Measurements from ENCODE around the gene STAG1.
"Not testable (repeated sequence)": the region's sequence is repeated elsewhere in the genome, so short reads cannot be mapped to it uniquely, and the experiment has no call there.

Gene STAG1

DNA sequence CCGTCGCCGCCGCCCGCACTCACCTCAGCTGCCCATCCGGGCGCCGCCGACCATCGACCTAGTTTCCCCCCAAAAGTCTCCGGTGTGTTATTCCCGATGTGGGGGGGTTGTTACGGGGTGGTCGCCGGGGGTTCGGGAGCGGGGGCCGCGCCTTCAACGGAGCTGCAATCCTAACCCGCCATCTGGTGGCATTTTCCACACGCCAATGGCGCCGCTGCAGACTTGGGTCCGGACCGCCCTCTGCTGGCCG lies at the start of gene STAG1:
Gene STAG1 (minus strand): TSS at position 207 of the 250 bp plus-strand sequence. CDS start 121,480 bp downstream, outside the sequence.
- peaks cover 23% of the 10 kb centered on the region for H3K79me2 ChIP-seq
- TF ChIP-seq, protein P1, sequence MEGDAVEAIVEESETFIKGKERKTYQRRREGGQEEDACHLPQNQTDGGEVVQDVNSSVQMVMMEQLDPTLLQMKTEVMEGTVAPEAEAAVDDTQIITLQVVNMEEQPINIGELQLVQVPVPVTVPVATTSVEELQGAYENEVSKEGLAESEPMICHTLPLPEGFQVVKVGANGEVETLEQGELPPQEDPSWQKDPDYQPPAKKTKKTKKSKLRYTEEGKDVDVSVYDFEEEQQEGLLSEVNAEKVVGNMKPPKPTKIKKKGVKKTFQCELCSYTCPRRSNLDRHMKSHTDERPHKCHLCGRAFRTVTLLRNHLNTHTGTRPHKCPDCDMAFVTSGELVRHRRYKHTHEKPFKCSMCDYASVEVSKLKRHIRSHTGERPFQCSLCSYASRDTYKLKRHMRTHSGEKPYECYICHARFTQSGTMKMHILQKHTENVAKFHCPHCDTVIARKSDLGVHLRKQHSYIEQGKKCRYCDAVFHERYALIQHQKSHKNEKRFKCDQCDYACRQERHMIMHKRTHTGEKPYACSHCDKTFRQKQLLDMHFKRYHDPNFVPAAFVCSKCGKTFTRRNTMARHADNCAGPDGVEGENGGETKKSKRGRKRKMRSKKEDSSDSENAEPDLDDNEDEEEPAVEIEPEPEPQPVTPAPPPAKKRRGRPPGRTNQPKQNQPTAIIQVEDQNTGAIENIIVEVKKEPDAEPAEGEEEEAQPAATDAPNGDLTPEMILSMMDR (IDR thresholded peaks at IDR 0.05), result peak; percentile 98
- H3K4me3 ChIP-seq (ENCODE audit: low read depth, low read length), result peak within 1 kb of the TSS; percentile 79
- H3K36me3 ChIP-seq (ENCODE audit: control insufficient read depth, insufficient read depth, low read length), result no peaks in the 10 kb centered on the region
- peak within 1 kb of the TSS; percentile 81 for H3K9ac ChIP-seq
- H3K9me3 ChIP-seq (ENCODE audit: control insufficient read depth, low read length), result no peaks in the 10 kb centered on the region
- H3K27ac ChIP-seq, result peak within 1 kb of the TSS; percentile 96
- H3K4me1 ChIP-seq, result peaks cover 9% of the 10 kb centered on the region
- peak within 1 kb of the TSS; percentile 87 for H2AFZ ChIP-seq
- peak within 1 kb of the TSS; percentile 96 for H3K4me2 ChIP-seq (ENCODE audit: low read length)
- H3K27me3 ChIP-seq (ENCODE audit: control insufficient read depth, insufficient read depth, low read length), result no peaks in the 10 kb centered on the region

DNA sequence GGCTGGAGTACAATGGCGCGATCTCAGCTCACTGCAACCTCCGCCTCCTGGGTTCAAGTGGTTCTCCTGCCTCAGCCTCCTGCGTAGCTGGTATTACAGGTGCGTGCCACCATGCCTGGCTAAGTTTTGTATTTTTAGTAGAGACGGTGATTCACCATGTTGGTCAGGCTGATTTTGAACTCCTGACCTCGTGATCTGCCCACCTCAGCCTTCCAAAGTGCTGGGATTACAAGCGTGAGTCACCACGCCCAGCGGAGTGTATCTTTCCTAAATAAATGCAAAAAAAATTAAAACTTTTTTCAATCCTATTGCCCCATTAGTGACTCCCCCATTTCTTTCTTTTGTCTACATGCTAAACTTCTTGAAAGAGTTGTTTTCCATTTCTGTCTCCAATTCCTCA lies 49.0 kb upstream of the STAG1 start:
- H3K27me3 ChIP-seq (ENCODE audit: control insufficient read depth, insufficient read depth, low read length); H3K4me3 ChIP-seq (ENCODE audit: low read depth, low read length); H3K9ac ChIP-seq; H3K79me2 ChIP-seq; H3K9me3 ChIP-seq (ENCODE audit: control insufficient read depth, low read length); H2AFZ ChIP-seq; H3K4me2 ChIP-seq (ENCODE audit: low read length); H3K36me3 ChIP-seq (ENCODE audit: control insufficient read depth, insufficient read depth, low read length); H3K27ac ChIP-seq; H3K4me1 ChIP-seq: not testable (repeated sequence)

DNA sequence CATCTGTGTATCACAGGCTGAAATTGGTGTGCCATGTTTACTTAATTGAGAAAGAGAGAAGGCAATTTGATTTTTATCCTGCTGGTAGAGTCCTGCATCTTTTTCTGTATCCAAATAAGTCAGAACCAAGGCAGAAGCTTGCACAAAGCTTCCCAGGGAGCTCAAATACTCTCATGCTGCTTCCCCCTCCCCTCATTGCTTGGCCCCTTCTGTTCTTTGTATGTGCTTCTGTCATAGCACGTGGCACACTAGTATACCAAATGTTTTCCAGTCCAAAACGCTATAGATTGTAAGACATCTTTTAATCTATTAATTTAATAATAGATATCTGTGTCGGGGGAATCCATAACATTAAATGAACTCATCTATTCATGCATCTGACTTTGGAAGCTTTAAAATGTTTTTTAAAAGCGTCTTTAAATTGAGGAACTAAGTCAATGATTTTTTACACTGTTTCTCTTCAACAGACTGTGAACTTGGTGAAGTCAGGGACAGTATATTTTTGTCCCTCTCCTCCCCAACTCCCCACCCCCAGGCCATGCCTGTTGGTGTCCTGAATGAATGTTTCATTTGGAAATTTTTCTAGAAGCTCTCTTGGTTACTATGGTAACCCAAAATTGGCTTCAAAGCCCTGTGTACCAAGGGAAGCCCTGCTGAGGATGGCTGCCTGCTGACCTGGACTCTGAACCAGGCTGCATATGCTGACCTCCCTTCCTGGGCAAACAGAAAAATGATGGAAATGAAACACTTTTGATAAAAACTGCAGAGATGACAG lies 40.6 kb upstream of the STAG1 start:
- Histone ChIP-seq H3K4me2 (ENCODE audit: low read length) (no peak overlapping the region), H3K79me2 (no peaks in the 10 kb centered on the region), H3K36me3 (ENCODE audit: control insufficient read depth, insufficient read depth, low read length) (no peaks in the 10 kb centered on the region), H2AFZ (no peak overlapping the region), H3K4me3 (ENCODE audit: low read depth, low read length) (no peak overlapping the region), H3K4me1 (no peaks in the 10 kb centered on the region), H3K27me3 (ENCODE audit: control insufficient read depth, insufficient read depth, low read length) (no peaks in the 10 kb centered on the region), H3K9ac (no peak overlapping the region), H3K27ac (no peak overlapping the region), H3K9me3 (ENCODE audit: control insufficient read depth, low read length) (no peaks in the 10 kb centered on the region)
- TF ChIP-seq, protein P1 (IDR thresholded peaks at IDR 0.05), result no peak

DNA sequence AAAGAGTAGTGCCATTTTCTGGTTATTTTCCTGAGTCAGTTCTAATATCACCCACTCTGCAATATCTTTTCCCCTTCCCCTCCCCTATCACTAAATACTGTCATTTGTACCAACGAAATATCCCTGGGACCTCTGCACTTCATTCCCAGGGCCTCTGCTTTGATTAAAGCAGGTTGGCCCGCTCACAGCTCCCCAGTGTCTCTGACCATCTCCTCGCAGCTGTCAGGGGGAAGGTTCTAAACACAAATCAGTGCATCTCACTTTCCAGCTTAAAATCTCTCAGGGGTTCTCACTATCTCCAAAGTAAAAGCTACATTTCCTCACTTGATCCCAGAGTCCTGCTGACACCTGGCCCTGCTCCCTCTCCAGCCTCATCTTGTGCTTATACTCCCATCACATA lies 38.6 kb upstream of the STAG1 start:
- Histone ChIP-seq H3K9ac (no peak overlapping the region), H3K9me3 (ENCODE audit: control insufficient read depth, low read length) (no peaks in the 10 kb centered on the region), H2AFZ (no peak overlapping the region), H3K36me3 (ENCODE audit: control insufficient read depth, insufficient read depth, low read length) (no peaks in the 10 kb centered on the region), H3K27me3 (ENCODE audit: control insufficient read depth, insufficient read depth, low read length) (no peaks in the 10 kb centered on the region), H3K79me2 (no peaks in the 10 kb centered on the region), H3K4me3 (ENCODE audit: low read depth, low read length) (no peak overlapping the region), H3K27ac (no peak overlapping the region), H3K4me2 (ENCODE audit: low read length) (no peak overlapping the region), H3K4me1 (peaks cover 10% of the 10 kb centered on the region)
- TF ChIP-seq, protein P1 (IDR thresholded peaks at IDR 0.05), result no peak

DNA sequence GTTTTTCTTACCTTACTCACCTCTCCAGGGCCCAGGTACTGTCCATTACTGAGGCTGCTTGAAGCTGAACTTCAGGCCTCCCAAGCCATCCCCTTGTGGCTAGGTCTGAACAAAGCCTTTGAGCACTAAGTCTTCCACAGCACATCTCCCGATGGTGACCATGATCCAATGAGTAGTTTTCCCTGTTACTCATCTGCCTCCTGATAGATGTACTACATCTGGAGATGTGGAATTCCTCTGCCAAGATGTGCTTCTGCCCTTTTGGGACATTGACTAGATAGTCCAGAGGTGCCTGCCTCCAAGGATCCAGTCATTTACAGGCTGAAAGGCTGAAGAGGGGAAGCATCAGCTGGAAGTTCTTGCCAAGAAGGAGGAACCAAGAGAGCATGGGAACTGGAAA lies 37.8 kb upstream of the STAG1 start:
- no peak overlapping the region for H3K9ac ChIP-seq
- H3K4me3 ChIP-seq (ENCODE audit: low read depth, low read length), result no peak overlapping the region
- H2AFZ ChIP-seq, result no peak overlapping the region
- no peaks in the 10 kb centered on the region for H3K9me3 ChIP-seq (ENCODE audit: control insufficient read depth, low read length)
- no peaks in the 10 kb centered on the region for H3K79me2 ChIP-seq
- no peak overlapping the region for H3K27ac ChIP-seq
- no peaks in the 10 kb centered on the region for H3K36me3 ChIP-seq (ENCODE audit: control insufficient read depth, insufficient read depth, low read length)
- peaks cover 10% of the 10 kb centered on the region for H3K4me1 ChIP-seq
- no peaks in the 10 kb centered on the region for H3K27me3 ChIP-seq (ENCODE audit: control insufficient read depth, insufficient read depth, low read length)
- TF ChIP-seq, protein P1 (IDR thresholded peaks at IDR 0.05), result no peak
- H3K4me2 ChIP-seq (ENCODE audit: low read length), result no peak overlapping the region
